ENCODE results near the gene AMOTL2.

The AMOTL2 gene

GRCh38 chr3:134357914-134358811 is 16.1 kb downstream of the AMOTL2 start:
- peak overlapping the region; percentile 34 for H3K4me2 ChIP-seq (ENCODE audit: low read length)
- no peak overlapping the region for H3K4me3 ChIP-seq (ENCODE audit: low read depth, low read length)
- peak overlapping the region; percentile 74 for H3K27ac ChIP-seq
- no peaks in the 10 kb centered on the region for H3K36me3 ChIP-seq (ENCODE audit: control insufficient read depth, insufficient read depth, low read length)
- no peaks in the 10 kb centered on the region for H3K9me3 ChIP-seq (ENCODE audit: control insufficient read depth, low read length)
- peak overlapping the region; percentile 29 for H2AFZ ChIP-seq
- peaks cover 35% of the 10 kb centered on the region for H3K4me1 ChIP-seq
- no peak overlapping the region for H3K9ac ChIP-seq
- no peaks in the 10 kb centered on the region for H3K79me2 ChIP-seq
- peak; percentile 38 for TF ChIP-seq CTCF (IDR thresholded peaks at IDR 0.05)
- H3K27me3 ChIP-seq (ENCODE audit: control insufficient read depth, insufficient read depth, low read length) = no peaks in the 10 kb centered on the region

GRCh38 chr3:134357261-134357913 is 16.9 kb downstream of the AMOTL2 start:
- Histone ChIP-seq H3K9ac (no peak overlapping the region), H3K9me3 (ENCODE audit: control insufficient read depth, low read length) (no peaks in the 10 kb centered on the region), H2AFZ (peak overlapping the region; percentile 29), H3K27ac (peak overlapping the region; percentile 74), H3K4me3 (ENCODE audit: low read depth, low read length) (no peak overlapping the region), H3K4me1 (peaks cover 42% of the 10 kb centered on the region), H3K36me3 (ENCODE audit: control insufficient read depth, insufficient read depth, low read length) (no peaks in the 10 kb centered on the region), H3K27me3 (ENCODE audit: control insufficient read depth, insufficient read depth, low read length) (no peaks in the 10 kb centered on the region), H3K79me2 (no peaks in the 10 kb centered on the region), H3K4me2 (ENCODE audit: low read length) (peak overlapping the region; percentile 34)
- TF ChIP-seq CTCF (IDR thresholded peaks at IDR 0.05) = no peak

- H3K9me3 ChIP-seq (ENCODE audit: control insufficient read depth, low read length) = no peaks in the 10 kb centered on the region
- H3K4me3 ChIP-seq (ENCODE audit: low read depth, low read length) = no peak overlapping the region
- peaks cover 50% of the 10 kb centered on the region for H3K4me1 ChIP-seq
- H3K4me2 ChIP-seq (ENCODE audit: low read length) = no peak overlapping the region
- no peaks in the 10 kb centered on the region for H3K36me3 ChIP-seq (ENCODE audit: control insufficient read depth, insufficient read depth, low read length)
- no peaks in the 10 kb centered on the region for H3K27me3 ChIP-seq (ENCODE audit: control insufficient read depth, insufficient read depth, low read length)
- no peaks in the 10 kb centered on the region for H3K79me2 ChIP-seq
- H2AFZ ChIP-seq = no peak overlapping the region
- no peak overlapping the region for H3K27ac ChIP-seq
- no peak overlapping the region for H3K9ac ChIP-seq
- TF ChIP-seq CTCF (IDR thresholded peaks at IDR 0.05) = no peak
Observed at GRCh38 chr3:134356411-134357040, 17.7 kb downstream of the AMOTL2 start.

GRCh38 chr3:134355416-134355815 is 18.8 kb downstream of the AMOTL2 start:
- no peak for TF ChIP-seq CTCF (IDR thresholded peaks at IDR 0.05)
- Histone ChIP-seq H3K9me3 (ENCODE audit: control insufficient read depth, low read length) (no peaks in the 10 kb centered on the region), H3K4me2 (ENCODE audit: low read length) (no peak overlapping the region), H2AFZ (no peak overlapping the region), H3K36me3 (ENCODE audit: control insufficient read depth, insufficient read depth, low read length) (no peaks in the 10 kb centered on the region), H3K9ac (no peak overlapping the region), H3K4me3 (ENCODE audit: low read depth, low read length) (no peak overlapping the region), H3K4me1 (peaks cover 50% of the 10 kb centered on the region), H3K79me2 (no peaks in the 10 kb centered on the region), H3K27me3 (ENCODE audit: control insufficient read depth, insufficient read depth, low read length) (no peaks in the 10 kb centered on the region), H3K27ac (no peak overlapping the region)
